ENCODE results near the gene RAPGEF5. TPM values are rescaled to one million over a fixed set of nuclear protein-coding genes. Genes with fewer than 3 reads are reported as not detected.

RAPGEF5 gene
- total and polyA plus RNA-seq, 10 of the 15 experiments (the other 5 are each of a cell fraction or from before 2014, with no cell fraction given), result 0.38 to 4.0 (median 1.6) TPM; not detected in 1

GRCh38 chr7:22187691-22188348 lies 169.1 kb downstream of the RAPGEF5 start:
- Histone ChIP-seq H2AFZ (ENCODE audit: control insufficient read depth, low read depth, low read length) (no peak overlapping the region), H3K4me2 (ENCODE audit: control insufficient read depth, insufficient read depth) (no peak overlapping the region), H3K27me3 (replicated peaks in 1 of 2; ENCODE audit: control insufficient read depth in 2 of 2, insufficient read depth in 2 of 2, low read length in 1 of 2) (no peaks in the 10 kb centered on the region), H4K20me1 (ENCODE audit: control insufficient read depth, insufficient read depth) (no peaks in the 10 kb centered on the region), H3K9me3 (replicated peaks; ENCODE audit: control insufficient read depth, insufficient read depth, low read length) (no peaks in the 10 kb centered on the region), H3K36me3 (ENCODE audit: control insufficient read depth in 2 of 2, insufficient read depth in 2 of 2, low read length in 1 of 2) (no peaks in the 10 kb centered on the region), H3K79me2 (ENCODE audit: control insufficient read depth, insufficient read depth, low read length) (no peaks in the 10 kb centered on the region), H3K4me1 (ENCODE audit: control insufficient read depth, insufficient read depth, low read length) (no peaks in the 10 kb centered on the region), H3K9ac (ENCODE audit: control insufficient read depth, insufficient read depth, low read length) (no peak overlapping the region), H3K4me3 (no peak overlapping the region), H3K27ac (ENCODE audit: control insufficient read depth, insufficient read depth) (no peak overlapping the region)
- no peak for ATAC-seq
- CTCF ChIA-PET, result no interaction called here
- FAIRE-seq, result no peak
- no TSS peak for BruUV-seq (replicated peaks)
- RAD21 ChIA-PET (ENCODE audit: unreplicated experiment), result no interaction called here
- in situ Hi-C loops (cut with MboI) (no loop called here), intact Hi-C loops (cut with micrococcal nuclease; ENCODE audit: unreplicated experiment) (no loop called here)
- SMC1A ChIA-PET (ENCODE audit: uncharacterized antibody, unreplicated experiment), result no interaction called here
- no peak for DNase-seq (ENCODE audit: low read depth, low spot score)
- 21% methylated on average over 6 of the region's 6 CpGs for WGBS (ENCODE audit: insufficient coverage, insufficient replicate concordance, low lambda C conversion rate, missing lambda C conversion rate)
- TF ChIP-seq TCF12 (IDR thresholded peaks at IDR 0.05; ENCODE audit: low read depth, low read length) (no peak), ATF3 (IDR thresholded peaks at IDR 0.05; ENCODE audit: borderline replicate concordance, extremely low read depth, low read depth, low read length) (no peak), FOXK2 (IDR thresholded peaks at IDR 0.05) (no peak), JUND (IDR thresholded peaks at IDR 0.05; ENCODE audit: low read depth, low read length) (no peak), SUZ12 (IDR thresholded peaks at IDR 0.05; ENCODE audit: unreplicated experiment) (no peak), NR2C1 (IDR thresholded peaks at IDR 0.05) (no peak), STAT3 (IDR thresholded peaks at IDR 0.05; ENCODE audit: low read depth, low read length) (no peak), HDGF (IDR thresholded peaks at IDR 0.05) (no peak), DPF2 (IDR thresholded peaks at IDR 0.05) (no peak), NR2F1 (conservative IDR thresholded peaks at IDR 0.05) (no peak)
- POLR2A ChIA-PET, result interaction anchor here (0.8 to 1.4 kb wide), 2 partner anchors 10 to 281 kb away, joined by 3 read pairs; no protein-coding TSS in a partner anchor

Data from GM12878 (cell line).